Endodermal cell (in vitro differentiated cells): ENCODE data around the gene CSNK1D. TPM values are rescaled to one million over a fixed set of nuclear protein-coding genes. Genes with fewer than 3 reads are reported as not detected.

Source experiments
- DNase-seq: peaks from one replicate; pipeline ENCODE4 v3.0.0-alpha.2; 2017
- H3K27ac ChIP-seq: 2 replicates; pipeline ENCODE4 v1.5.1; 2013; ENCODE audit warnings: mild to moderate bottlenecking, low read depth, low read length, moderate library complexity
- H3K27me3 ChIP-seq: 2 replicates; pipeline ENCODE4 v1.6.1; 2013; ENCODE audit warnings: mild to moderate bottlenecking, low read length, moderate library complexity; ENCODE audit not compliant: insufficient read depth, control insufficient read depth, poor library complexity, severe bottlenecking
- H3K36me3 ChIP-seq: 2 replicates; pipeline ENCODE4 v1.7.0; 2013; ENCODE audit warnings: mild to moderate bottlenecking, low read length, moderate library complexity; ENCODE audit not compliant: control insufficient read depth, insufficient read depth
- H3K4me1 ChIP-seq: one replicate; pipeline ENCODE4 v1.7.0; 2013; ENCODE audit warnings: low read length; ENCODE audit not compliant: control insufficient read depth, insufficient read depth
- H3K4me3 ChIP-seq: 2 replicates; pipeline ENCODE4 v1.5.1; 2013; ENCODE audit warnings: mild to moderate bottlenecking, low read length, moderate library complexity
- H3K9ac ChIP-seq: 2 replicates; pipeline ENCODE4 v1.6.1; 2013; ENCODE audit warnings: mild to moderate bottlenecking, low read length, moderate library complexity; ENCODE audit not compliant: poor library complexity, severe bottlenecking; ENCODE audit errors: extremely low read depth
- H3K9me3 ChIP-seq: 2 replicates; pipeline ENCODE4 v1.6.1; 2013; ENCODE audit warnings: mild to moderate bottlenecking, low read length, moderate library complexity; ENCODE audit not compliant: control insufficient read depth
- H3K27ac Mint-ChIP-seq: 2 replicates; pipeline ENCODE4 v1.8.0; 2020; ENCODE audit warnings: mixed read lengths
- H3K27me3 Mint-ChIP-seq: 2 replicates; pipeline ENCODE4 v1.8.0; 2021; ENCODE audit warnings: mild to moderate bottlenecking, mixed read lengths; ENCODE audit not compliant: insufficient read depth
- H3K36me3 Mint-ChIP-seq: 2 replicates; pipeline ENCODE4 v1.8.0; 2020; ENCODE audit warnings: low read depth, mixed read lengths
- H3K4me1 Mint-ChIP-seq: 2 replicates; pipeline ENCODE4 v1.8.0; 2020; ENCODE audit warnings: mixed read lengths
- H3K4me3 Mint-ChIP-seq: 2 replicates; pipeline ENCODE4 v1.8.0; 2020; ENCODE audit warnings: mild to moderate bottlenecking, moderate library complexity, mixed read lengths
- H3K9me3 Mint-ChIP-seq: 2 replicates; pipeline ENCODE4 v1.8.0; 2020; ENCODE audit warnings: mild to moderate bottlenecking, mixed read lengths
- WGBS, 2 experiments: methylation state at CpG; one replicate each; pipeline versions ENCODE4 v1.1.5 to v1.1.7; 2013; ENCODE audit warnings: missing lambda C conversion rate in 2 of 2, mixed read lengths in 1 of 2; ENCODE audit not compliant: insufficient coverage in 1 of 2, insufficient read length in 1 of 2; 5-methylcytosine and 5-hydroxymethylcytosine counted together
- total RNA-seq, 2 donors: library from RNA; stranded (reverse); fragmentation: NEBNext Ultra II Directional in 1 of 2; extraction: Animal tissue kit (Norgen Biotek cat#: 25700) in 1 of 2; gene quantifications; 2 replicates in 1 of 2; 3 replicates in 1 of 2; pipeline ENCODE4 v1.2.1, GENCODE V29; 2021
- TF ChIP-seq, protein P1 (sequence below): fragments of 200-600 bp; sonication (generic); conservative IDR thresholded peaks from 2 replicates; pipeline ENCODE4 v1.5.0; 2021; ENCODE audit warnings: antibody characterized with exemption, mild to moderate bottlenecking

CSNK1D gene
- total RNA-seq, 2 donors from 2014 or later: 104 to 143 TPM

DNA sequence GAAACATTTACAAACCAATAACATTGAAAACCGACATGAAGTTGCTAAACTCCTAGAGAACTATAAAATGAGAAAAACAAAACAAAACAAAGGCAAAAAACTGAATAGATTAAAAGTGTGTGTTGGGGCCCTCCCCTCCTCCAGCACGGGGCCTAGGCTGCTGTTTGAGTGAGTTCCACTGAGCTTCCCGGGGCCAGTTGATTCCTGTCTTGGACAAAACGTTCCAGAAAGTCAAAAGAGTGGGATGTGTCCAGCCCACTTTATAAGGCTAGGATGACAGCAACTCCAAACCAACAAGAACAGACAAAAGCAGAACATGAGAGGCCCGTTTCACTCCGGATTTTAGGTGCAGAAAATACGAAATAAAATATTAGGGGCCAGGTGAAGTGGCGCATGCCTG, 11.6 kb upstream of the CSNK1D start:
- no peak overlapping the region for H3K27ac Mint-ChIP-seq
- TF ChIP-seq, protein P1, sequence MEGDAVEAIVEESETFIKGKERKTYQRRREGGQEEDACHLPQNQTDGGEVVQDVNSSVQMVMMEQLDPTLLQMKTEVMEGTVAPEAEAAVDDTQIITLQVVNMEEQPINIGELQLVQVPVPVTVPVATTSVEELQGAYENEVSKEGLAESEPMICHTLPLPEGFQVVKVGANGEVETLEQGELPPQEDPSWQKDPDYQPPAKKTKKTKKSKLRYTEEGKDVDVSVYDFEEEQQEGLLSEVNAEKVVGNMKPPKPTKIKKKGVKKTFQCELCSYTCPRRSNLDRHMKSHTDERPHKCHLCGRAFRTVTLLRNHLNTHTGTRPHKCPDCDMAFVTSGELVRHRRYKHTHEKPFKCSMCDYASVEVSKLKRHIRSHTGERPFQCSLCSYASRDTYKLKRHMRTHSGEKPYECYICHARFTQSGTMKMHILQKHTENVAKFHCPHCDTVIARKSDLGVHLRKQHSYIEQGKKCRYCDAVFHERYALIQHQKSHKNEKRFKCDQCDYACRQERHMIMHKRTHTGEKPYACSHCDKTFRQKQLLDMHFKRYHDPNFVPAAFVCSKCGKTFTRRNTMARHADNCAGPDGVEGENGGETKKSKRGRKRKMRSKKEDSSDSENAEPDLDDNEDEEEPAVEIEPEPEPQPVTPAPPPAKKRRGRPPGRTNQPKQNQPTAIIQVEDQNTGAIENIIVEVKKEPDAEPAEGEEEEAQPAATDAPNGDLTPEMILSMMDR: no peak
- peaks cover 35% of the 10 kb centered on the region for H3K27me3 Mint-ChIP-seq
- peaks cover 9% of the 10 kb centered on the region for H3K9me3 ChIP-seq
- no peaks in the 10 kb centered on the region for H3K27me3 ChIP-seq
- DNase-seq: no peak
- H3K27ac ChIP-seq: peak overlapping the region; percentile 64
- H3K9ac ChIP-seq: no peak overlapping the region
- peaks cover 15% of the 10 kb centered on the region for H3K9me3 Mint-ChIP-seq
- H3K36me3 ChIP-seq: no peaks in the 10 kb centered on the region
- WGBS, 2 experiments: 60 to 82% methylated on average over 5 to 8 of the region's 8 CpGs
- no peaks in the 10 kb centered on the region for H3K4me1 ChIP-seq
- H3K4me1 Mint-ChIP-seq: peaks cover 4% of the 10 kb centered on the region
- H3K36me3 Mint-ChIP-seq: no peaks in the 10 kb centered on the region
- H3K4me3 ChIP-seq: no peak overlapping the region
- no peak overlapping the region for H3K4me3 Mint-ChIP-seq

DNA sequence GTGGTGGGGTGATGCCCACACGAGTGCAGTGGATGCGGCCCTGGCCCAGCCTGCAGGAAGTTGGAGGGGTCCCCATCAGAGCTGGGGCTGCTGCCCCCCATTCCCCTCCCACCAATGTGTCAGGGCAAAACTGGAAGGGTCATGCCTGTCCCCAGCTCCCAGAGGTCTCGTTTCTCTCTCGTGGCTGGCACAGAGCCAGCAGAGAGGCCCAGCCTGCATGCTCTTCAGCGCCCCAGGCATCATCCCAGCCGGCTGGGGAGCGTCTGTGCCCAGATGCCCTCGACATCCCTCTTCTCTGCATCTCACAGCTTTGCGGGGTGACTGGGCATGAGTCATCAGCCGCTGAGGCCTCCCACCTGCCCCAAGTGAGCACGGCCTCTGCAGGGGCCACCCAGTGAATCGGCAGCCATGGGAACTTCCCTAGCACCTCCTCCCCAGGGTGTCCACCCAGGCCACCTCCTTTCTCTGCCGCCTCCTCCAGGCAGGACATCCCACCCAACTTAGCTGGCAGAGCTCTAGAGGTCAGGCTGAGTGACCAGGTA, 9.8 kb upstream of the CSNK1D start:
- H3K27ac ChIP-seq: no peak overlapping the region
- no peak overlapping the region for H3K4me3 ChIP-seq
- DNase-seq: no peak
- H3K4me1 Mint-ChIP-seq: peaks cover 9% of the 10 kb centered on the region
- no peaks in the 10 kb centered on the region for H3K36me3 Mint-ChIP-seq
- H3K27ac Mint-ChIP-seq: no peak overlapping the region
- no peak overlapping the region for H3K4me3 Mint-ChIP-seq
- no peak overlapping the region for H3K9ac ChIP-seq
- peaks cover under 1% of the 10 kb centered on the region for H3K4me1 ChIP-seq
- peaks cover 9% of the 10 kb centered on the region for H3K9me3 ChIP-seq
- TF ChIP-seq, protein P1: no peak
- H3K36me3 ChIP-seq: no peaks in the 10 kb centered on the region
- H3K27me3 Mint-ChIP-seq: peaks cover 42% of the 10 kb centered on the region
- peaks cover 15% of the 10 kb centered on the region for H3K9me3 Mint-ChIP-seq
- no peaks in the 10 kb centered on the region for H3K27me3 ChIP-seq
- 86 to 92% methylated on average over 11 to 13 of the region's 13 CpGs for WGBS, 2 experiments

DNA sequence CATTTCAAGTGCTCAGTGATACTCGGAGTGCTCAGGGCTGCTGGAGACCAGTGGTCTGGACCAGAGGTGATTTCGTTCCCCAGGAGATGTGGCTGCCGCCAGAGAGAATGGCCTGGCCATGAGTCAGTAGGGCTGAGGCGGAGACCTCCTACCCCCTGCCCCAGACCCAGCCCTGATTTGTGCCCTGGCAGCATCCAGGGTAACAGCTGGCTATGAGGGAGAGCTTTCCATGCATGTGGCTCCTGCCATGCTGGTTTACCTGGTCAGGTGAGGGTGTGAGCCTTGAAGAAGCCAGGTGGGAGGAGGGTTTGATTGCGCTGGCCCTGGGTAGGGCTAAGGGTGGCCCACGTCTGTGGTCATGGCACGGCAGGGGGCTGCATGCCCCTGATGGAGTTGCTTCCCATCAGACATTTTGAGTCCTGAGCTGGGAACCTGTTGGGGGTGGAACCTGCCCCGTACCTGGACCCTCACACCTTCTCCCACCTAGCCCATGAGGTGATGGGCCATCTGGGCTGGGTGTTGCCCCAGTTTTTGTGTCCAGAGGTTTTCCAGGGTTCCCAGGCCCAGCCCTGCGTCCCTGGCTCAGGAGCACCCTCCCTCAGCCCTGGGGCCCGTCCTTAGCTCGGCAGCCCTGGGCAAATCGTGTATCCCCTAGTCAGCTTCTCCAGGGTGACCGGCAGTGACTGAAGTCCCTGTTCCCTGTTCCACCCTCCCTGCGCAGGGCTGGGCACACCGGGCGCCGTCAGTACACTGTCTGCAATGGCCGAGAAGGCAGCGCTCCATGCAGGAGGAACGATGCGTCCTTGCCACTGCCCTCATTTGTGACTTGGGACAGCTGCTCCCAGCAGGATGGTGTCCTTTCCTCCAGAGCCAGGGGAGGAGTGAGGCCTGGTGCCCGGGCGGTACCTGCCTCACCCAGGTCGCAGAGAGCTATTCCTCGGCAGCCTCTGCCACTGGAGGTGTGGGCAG, 9.0 kb upstream of the CSNK1D start:
- Mint-ChIP-seq H3K9me3 (peaks cover 9% of the 10 kb centered on the region), H3K27me3 (peaks cover 40% of the 10 kb centered on the region), H3K4me1 (peaks cover 14% of the 10 kb centered on the region), H3K27ac (no peak overlapping the region), H3K36me3 (no peaks in the 10 kb centered on the region), H3K4me3 (no peak overlapping the region)
- Histone ChIP-seq H3K27me3 (no peaks in the 10 kb centered on the region), H3K9ac (no peak overlapping the region), H3K4me1 (peaks cover 8% of the 10 kb centered on the region), H3K27ac (no peak overlapping the region), H3K36me3 (no peaks in the 10 kb centered on the region), H3K4me3 (no peak overlapping the region), H3K9me3 (peaks cover 6% of the 10 kb centered on the region)
- no peak for DNase-seq
- WGBS, 2 experiments: 88 to 92% methylated on average over 10 to 25 of the region's 25 CpGs
- TF ChIP-seq, protein P1: no peak
